ENCODE measurements around the gene PIGR. TPM values are rescaled to one million over a fixed set of nuclear protein-coding genes. Genes with fewer than 3 reads are reported as not detected.

The PIGR gene
- total RNA-seq: under 1 TPM; 0.06 to 0.07 TPM

GRCh38 chr1:206946261-206946660 lies at the start of gene PIGR:
PIGR (minus strand) TSS chr1:206946466; CDS start chr1:206940531, 5,935 bp downstream.
- Mint-ChIP-seq H3K9me3 (ENCODE audit: low read depth) (no peaks in the 10 kb centered on the region), H3K4me3 (no peak within 1 kb of the TSS), H3K27ac (no peak within 1 kb of the TSS), H3K4me1 (peaks cover 5% of the 10 kb centered on the region), H3K36me3 (peaks cover 2% of the 10 kb centered on the region), H3K27me3 (peaks cover 32% of the 10 kb centered on the region)
- ATAC-seq: no peak
- CTCF ChIA-PET: interaction anchor here (0.6 to 2.0 kb wide), 6 partner anchors 13 to 220 kb away, joined by 3 to 5 read pairs (median 4); no protein-coding TSS in a partner anchor
- no peak for DNase-seq

- CTCF ChIA-PET: interaction anchor here (1.0 to 2.7 kb wide), 2 partner anchors 11 to 13 kb away, joined by 4 to 16 read pairs; no protein-coding TSS in a partner anchor
- ATAC-seq: no peak
- no peak overlapping the region for H3K27ac Mint-ChIP-seq
- no peaks in the 10 kb centered on the region for H3K9me3 Mint-ChIP-seq (ENCODE audit: low read depth)
- H3K27me3 Mint-ChIP-seq: peaks cover 74% of the 10 kb centered on the region
- no peaks in the 10 kb centered on the region for H3K36me3 Mint-ChIP-seq
- no peak for DNase-seq
- H3K4me3 Mint-ChIP-seq: no peak overlapping the region
- H3K4me1 Mint-ChIP-seq: peaks cover 3% of the 10 kb centered on the region
These were observed 46.5 kb upstream of the PIGR start for GRCh38 chr1:206992790-206993189.

GRCh38 chr1:206987873-206988272 lies 41.6 kb upstream of the PIGR start:
- CTCF ChIA-PET: interaction anchor here (0.8 to 1.5 kb wide), 3 partner anchors 54 to 88 kb away, joined by 3 read pairs; no protein-coding TSS in a partner anchor
- H3K4me3 Mint-ChIP-seq: no peak overlapping the region
- DNase-seq: no peak
- no peak for ATAC-seq
- peaks cover 68% of the 10 kb centered on the region for H3K27me3 Mint-ChIP-seq
- H3K4me1 Mint-ChIP-seq: peaks cover 6% of the 10 kb centered on the region
- H3K36me3 Mint-ChIP-seq: no peaks in the 10 kb centered on the region
- no peak overlapping the region for H3K27ac Mint-ChIP-seq
- H3K9me3 Mint-ChIP-seq (ENCODE audit: low read depth): no peaks in the 10 kb centered on the region

- peaks cover 66% of the 10 kb centered on the region for H3K27me3 Mint-ChIP-seq
- no peak overlapping the region for H3K27ac Mint-ChIP-seq
These were observed 40.6 kb upstream of the PIGR start for GRCh38 chr1:206986885-206987284.

GRCh38 chr1:206986402-206986801 lies 40.1 kb upstream of the PIGR start:
- Mint-ChIP-seq H3K9me3 (ENCODE audit: low read depth) (no peaks in the 10 kb centered on the region), H3K27ac (no peak overlapping the region), H3K27me3 (peaks cover 62% of the 10 kb centered on the region), H3K36me3 (no peaks in the 10 kb centered on the region), H3K4me3 (no peak overlapping the region), H3K4me1 (peaks cover 6% of the 10 kb centered on the region)
- CTCF ChIA-PET: interaction anchor here (0.6 to 1.7 kb wide), 7 partner anchors 51 to 419 kb away, joined by 3 to 5 read pairs (median 3); no protein-coding TSS in a partner anchor
- DNase-seq (no peak), ATAC-seq (no peak)

More at GRCh38 chr1:206986885-206987284, 40.6 kb upstream of the PIGR start:
- no peaks in the 10 kb centered on the region for H3K36me3 Mint-ChIP-seq
- no peak overlapping the region for H3K4me3 Mint-ChIP-seq
- CTCF ChIA-PET: interaction anchor here (1.5 to 1.7 kb wide), 2 partner anchors 53 to 60 kb away, joined by 3 read pairs; no protein-coding TSS in a partner anchor
- no peaks in the 10 kb centered on the region for H3K9me3 Mint-ChIP-seq (ENCODE audit: low read depth)
- DNase-seq: no peak
- ATAC-seq: no peak
- H3K4me1 Mint-ChIP-seq: peaks cover 6% of the 10 kb centered on the region

GRCh38 chr1:206985162-206985749 lies 39.0 kb upstream of the PIGR start:
- CTCF ChIA-PET: interaction anchor here (1.0 to 7.0 kb wide), 5 partner anchors 50 to 420 kb away, joined by 3 to 124 read pairs (median 5); no protein-coding TSS in a partner anchor
- H3K27ac Mint-ChIP-seq: no peak overlapping the region

GRCh38 chr1:206982216-206982615 lies 36.0 kb upstream of the PIGR start:
- H3K27me3 Mint-ChIP-seq: peaks cover 40% of the 10 kb centered on the region
- peak; percentile 74 for DNase-seq
- H3K36me3 Mint-ChIP-seq: no peaks in the 10 kb centered on the region
- CTCF ChIA-PET: interaction anchor here (0.7 to 7.1 kb wide), 51 partner anchors 9 to 517 kb away, joined by 3 to 124 read pairs (median 5); partner anchors contain the start of genes DYRK3, FCAMR, FCMR and IL20
- no peaks in the 10 kb centered on the region for H3K4me1 Mint-ChIP-seq
- ATAC-seq: peak; percentile 85
- H3K4me3 Mint-ChIP-seq: no peak overlapping the region
- H3K9me3 Mint-ChIP-seq (ENCODE audit: low read depth): no peaks in the 10 kb centered on the region
- no peak overlapping the region for H3K27ac Mint-ChIP-seq

More at GRCh38 chr1:206985162-206985749, 39.0 kb upstream of the PIGR start:
- Mint-ChIP-seq H3K4me1 (peaks cover 6% of the 10 kb centered on the region), H3K36me3 (no peaks in the 10 kb centered on the region), H3K9me3 (ENCODE audit: low read depth) (no peaks in the 10 kb centered on the region), H3K4me3 (no peak overlapping the region), H3K27me3 (peaks cover 54% of the 10 kb centered on the region)
- ATAC-seq (no peak), DNase-seq (no peak)

GRCh38 chr1:206979379-206980043 lies 33.2 kb upstream of the PIGR start:
- H3K36me3 Mint-ChIP-seq: no peaks in the 10 kb centered on the region
- no peak overlapping the region for H3K27ac Mint-ChIP-seq
- DNase-seq (no peak), ATAC-seq (no peak)
- no peak overlapping the region for H3K4me3 Mint-ChIP-seq
- no peaks in the 10 kb centered on the region for H3K9me3 Mint-ChIP-seq (ENCODE audit: low read depth)
- CTCF ChIA-PET: interaction anchor here (0.5 to 7.1 kb wide), 8 partner anchors 10 to 344 kb away, joined by 3 to 124 read pairs (median 5); partner anchors contain the start of genes DYRK3, FCAMR and MAPKAPK2
- H3K27me3 Mint-ChIP-seq: peaks cover 23% of the 10 kb centered on the region
- no peaks in the 10 kb centered on the region for H3K4me1 Mint-ChIP-seq

GRCh38 chr1:206978259-206978658 lies 32.0 kb upstream of the PIGR start:
- no peaks in the 10 kb centered on the region for H3K36me3 Mint-ChIP-seq
- peaks cover 20% of the 10 kb centered on the region for H3K27me3 Mint-ChIP-seq
- H3K9me3 Mint-ChIP-seq (ENCODE audit: low read depth): no peaks in the 10 kb centered on the region
- ATAC-seq (no peak), DNase-seq (no peak)
- CTCF ChIA-PET: interaction anchor here (0.8 to 7.1 kb wide), 6 partner anchors 11 to 315 kb away, joined by 3 to 124 read pairs (median 4); no protein-coding TSS in a partner anchor
- no peak overlapping the region for H3K4me3 Mint-ChIP-seq
- H3K27ac Mint-ChIP-seq: no peak overlapping the region
- no peaks in the 10 kb centered on the region for H3K4me1 Mint-ChIP-seq

- Mint-ChIP-seq H3K4me1 (no peaks in the 10 kb centered on the region), H3K9me3 (ENCODE audit: low read depth) (no peaks in the 10 kb centered on the region), H3K36me3 (no peaks in the 10 kb centered on the region), H3K27me3 (peaks cover 33% of the 10 kb centered on the region), H3K27ac (no peak overlapping the region), H3K4me3 (no peak overlapping the region)
- CTCF ChIA-PET: interaction anchor here (1.0 to 1.6 kb wide), 3 partner anchors 24 to 166 kb away, joined by 3 to 5 read pairs (median 3); no protein-coding TSS in a partner anchor
- ATAC-seq (no peak), DNase-seq (peak; percentile 19)
These were observed 29.0 kb upstream of the PIGR start for GRCh38 chr1:206975306-206975705.

- ATAC-seq: no peak
- no peaks in the 10 kb centered on the region for H3K4me1 Mint-ChIP-seq
- DNase-seq: peak; percentile 35
- peaks cover 42% of the 10 kb centered on the region for H3K27me3 Mint-ChIP-seq
- H3K4me3 Mint-ChIP-seq: no peak overlapping the region
- no peaks in the 10 kb centered on the region for H3K36me3 Mint-ChIP-seq
- CTCF ChIA-PET: interaction anchor here (1.0 to 7.4 kb wide), 6 partner anchors 8 to 239 kb away, joined by 3 to 47 read pairs (median 6); no protein-coding TSS in a partner anchor
- H3K9me3 Mint-ChIP-seq (ENCODE audit: low read depth): no peaks in the 10 kb centered on the region
- no peak overlapping the region for H3K27ac Mint-ChIP-seq
These were observed 27.9 kb upstream of the PIGR start for GRCh38 chr1:206974140-206974539.

- ATAC-seq: no peak
- Mint-ChIP-seq H3K4me3 (no peak overlapping the region), H3K36me3 (no peaks in the 10 kb centered on the region), H3K27ac (no peak overlapping the region), H3K4me1 (peaks cover 8% of the 10 kb centered on the region), H3K27me3 (peaks cover 43% of the 10 kb centered on the region), H3K9me3 (ENCODE audit: low read depth) (no peaks in the 10 kb centered on the region)
- CTCF ChIA-PET: interaction anchor here (1.5 to 7.4 kb wide), 6 partner anchors 10 to 246 kb away, joined by 5 to 47 read pairs (median 6); no protein-coding TSS in a partner anchor
- DNase-seq: peak; percentile 15
These were observed 26.5 kb upstream of the PIGR start for GRCh38 chr1:206972728-206973127.

- Mint-ChIP-seq H3K4me1 (peaks cover 21% of the 10 kb centered on the region), H3K27me3 (peaks cover 39% of the 10 kb centered on the region), H3K27ac (no peak overlapping the region), H3K9me3 (ENCODE audit: low read depth) (no peaks in the 10 kb centered on the region), H3K36me3 (no peaks in the 10 kb centered on the region), H3K4me3 (no peak overlapping the region)
- no peak for ATAC-seq
- DNase-seq: no peak
- CTCF ChIA-PET: interaction anchor here (1.0 to 7.4 kb wide), 7 partner anchors 8 to 236 kb away, joined by 3 to 47 read pairs (median 4); no protein-coding TSS in a partner anchor
These were observed 24.9 kb upstream of the PIGR start for GRCh38 chr1:206971029-206971655.

Data from activated CD8-positive, alpha-beta memory T cell treated with anti-CD3 and anti-CD28 coated beads, Interleukin-2, amount 10 ng/mL, durations not matched to agents 7 days and 5 days (primary cell).